Activated CD4-positive, CD25-positive, alpha-beta regulatory T cell treated with anti-CD3 and anti-CD28 coated beads, Interleukin-2, amount 50 U/mL, for 72 hours (primary cell): ENCODE measurements around the gene EPB42.
"Not testable (repeated sequence)": the region's sequence is repeated elsewhere in the genome, so short reads cannot be mapped to it uniquely, and the experiment has no call there.

Experiments used
- DNase-seq: peaks from one replicate; pipeline ENCODE4 v3.0.0; 2021

Gene EPB42

GRCh38 chr15:43184407-43185124, 36.3 kb downstream of the EPB42 start:
- DNase-seq: no peak

DNA sequence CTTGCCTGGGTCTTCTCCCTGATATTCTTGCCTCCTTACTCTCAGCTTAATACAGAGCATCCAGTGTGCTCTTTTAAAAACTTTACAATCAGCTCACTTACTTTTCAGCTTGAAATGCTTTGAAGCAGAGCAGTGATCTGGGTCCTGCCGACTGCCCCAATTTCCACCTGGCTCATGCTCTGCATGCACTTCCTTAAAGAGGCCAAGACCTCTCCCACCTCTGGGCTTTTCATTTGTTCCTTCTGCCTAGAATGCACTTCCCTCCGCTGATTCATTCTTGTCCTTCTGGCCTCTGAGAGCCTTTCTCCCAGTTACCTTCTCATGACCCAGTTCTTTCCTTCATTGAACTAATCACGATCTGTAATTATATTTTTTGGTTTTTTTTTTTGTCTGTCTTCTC, 37.5 kb downstream of the EPB42 start:
- no peak for DNase-seq

DNA sequence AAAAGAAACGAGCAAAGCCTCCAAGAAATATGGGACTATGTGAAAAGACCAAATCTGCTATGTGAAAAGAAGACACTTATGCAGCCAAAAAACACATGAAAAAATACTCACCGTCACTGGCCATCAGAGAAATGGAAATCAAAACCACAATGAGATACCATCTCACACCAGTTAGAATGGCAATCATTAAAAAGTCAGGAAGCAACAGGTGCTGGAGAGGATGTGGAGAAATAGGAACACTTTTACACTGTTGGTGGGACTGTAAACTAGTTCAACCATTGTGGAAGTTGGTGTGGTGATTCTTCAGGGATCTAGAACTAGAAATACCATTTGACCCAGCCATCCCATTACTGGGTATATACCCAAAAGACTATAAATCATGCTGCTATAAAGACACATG, 43.7 kb downstream of the EPB42 start:
- not testable (repeated sequence) for DNase-seq

DNA sequence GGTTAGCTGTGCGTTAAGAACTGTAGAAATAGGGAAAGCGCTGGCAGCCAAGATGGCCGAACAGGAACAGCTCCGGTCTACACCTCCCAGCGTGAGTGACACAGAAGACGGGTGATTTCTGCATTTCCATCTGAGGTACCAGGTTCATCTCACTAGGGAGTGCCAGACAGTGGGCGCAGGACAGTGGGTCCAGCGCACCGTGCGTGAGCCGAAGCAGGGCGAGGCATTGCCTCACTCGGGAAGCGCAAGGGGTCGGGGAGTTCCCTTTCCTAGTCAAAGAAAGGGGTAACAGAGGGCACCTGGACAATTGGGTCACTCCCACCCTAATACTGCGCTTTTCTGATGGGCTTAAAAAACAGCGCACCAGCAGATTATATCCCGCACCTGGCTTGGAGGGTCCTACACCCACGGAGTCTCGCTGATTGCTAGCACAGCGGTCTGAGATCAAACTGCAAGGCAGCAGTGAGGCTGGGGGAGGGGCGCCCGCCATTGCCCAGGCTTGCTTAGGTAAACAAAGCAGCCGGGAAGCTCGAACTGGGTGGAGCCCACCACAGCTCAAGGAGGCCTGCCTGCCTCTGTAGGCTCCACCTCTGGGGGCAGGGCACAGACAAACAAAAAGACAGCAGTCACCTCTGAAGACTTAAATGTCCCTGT, 45.0 kb downstream of the EPB42 start:
- not testable (repeated sequence) for DNase-seq

GRCh38 chr15:43169888-43170287, 50.9 kb downstream of the EPB42 start:
- no peak for DNase-seq

GRCh38 chr15:43168192-43169107, 52.4 kb downstream of the EPB42 start:
- DNase-seq: no peak

GRCh38 chr15:43167261-43167660, 53.6 kb downstream of the EPB42 start:
- not testable (repeated sequence) for DNase-seq

GRCh38 chr15:43165801-43166325, 55.0 kb downstream of the EPB42 start:
- DNase-seq: no peak

- DNase-seq: no peak
Observed at GRCh38 chr15:43153269-43153668, 67.5 kb downstream of the EPB42 start.

- no peak for DNase-seq
Observed at GRCh38 chr15:43151688-43152087, 69.1 kb downstream of the EPB42 start.

DNA sequence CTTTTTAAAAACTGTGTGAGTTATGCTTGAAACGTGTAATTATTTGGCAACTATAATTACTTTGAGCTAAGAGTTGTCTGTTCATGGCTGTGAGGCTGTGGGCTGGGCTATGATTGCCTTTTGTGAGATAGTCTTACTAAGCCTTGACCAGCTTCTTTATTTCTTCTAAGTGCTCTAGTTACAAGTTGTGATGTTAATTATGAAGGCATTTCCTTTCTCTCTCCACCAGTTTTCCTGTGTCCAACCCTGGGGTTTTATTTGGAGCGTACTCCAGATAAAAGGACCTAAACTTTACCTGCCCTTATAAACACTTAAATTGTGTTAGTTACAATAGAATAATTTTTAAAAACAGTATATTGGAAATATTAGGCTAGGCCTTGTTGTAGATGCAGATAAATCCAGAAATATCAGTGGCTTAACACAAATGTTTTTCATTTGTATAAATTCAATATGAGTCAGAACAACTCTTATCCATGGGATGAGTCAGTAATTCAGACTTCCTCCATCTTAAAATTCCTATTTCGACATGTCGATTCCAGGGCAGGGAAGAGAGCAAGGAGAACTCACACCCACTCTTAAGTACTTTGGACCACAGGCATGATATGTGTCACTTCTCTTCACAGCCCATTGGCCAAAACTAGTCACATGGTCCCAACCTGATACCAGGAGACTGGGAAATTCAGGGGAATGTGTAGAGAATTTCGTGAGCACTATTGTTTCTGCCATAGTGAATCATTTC, 70.5 kb downstream of the EPB42 start:
- DNase-seq: no peak
